ENCODE results near the gene ZNRF3. TPM values are rescaled to one million over a fixed set of nuclear protein-coding genes. Genes with fewer than 3 reads are reported as not detected.

The ZNRF3 gene
- polyA plus RNA-seq, 1 of the 3 experiments (the other 2 are of a cell fraction) = 4.2 TPM

- DNase-seq = peak; percentile 30
Observed at GRCh38 chr22:28882545-28882877, 861 bp upstream of the ZNRF3 start.

GRCh38 chr22:28883657-28883916, 215 bp downstream of the ZNRF3 start:
- H3K9ac ChIP-seq = no peak overlapping the region
- H3K4me1 ChIP-seq (ENCODE audit: control insufficient read depth in 1 of 2, insufficient read depth in 2 of 2, low read depth in 1 of 2, low read length in 1 of 2) = peaks cover 14 to 17% of the 10 kb centered on the region in 2 experiments; a peak in 3 of 4 replicates
- ChIA-PET CTCF (interaction anchor here (0.8 to 2.5 kb wide), 5 partner anchors 10 to 164 kb away, joined by 3 to 15 read pairs (median 4); no protein-coding TSS in a partner anchor), POLR2A (interaction anchor here (0.7 to 1.0 kb wide), 3 partner anchors 147 to 971 kb away, joined by 3 read pairs; no protein-coding TSS in a partner anchor)
- H3K4me2 ChIP-seq = no peak overlapping the region
- H3K27me3 ChIP-seq (ENCODE audit: insufficient read depth) = no peaks in the 10 kb centered on the region
- DNase-seq = no peak
- peaks cover 5% of the 10 kb centered on the region for H3F3A ChIP-seq (replicated peaks; ENCODE audit: insufficient read depth)
- no peaks in the 10 kb centered on the region for H3K9me3 ChIP-seq
- H2AFZ ChIP-seq (ENCODE audit: low read depth) = no peak overlapping the region
- H4K20me1 ChIP-seq (ENCODE audit: insufficient read depth) = peaks cover 40% of the 10 kb centered on the region
- peak overlapping the region in 1 of 2 experiments; percentile 63; a peak in 3 of 4 replicates for H3K4me3 ChIP-seq (ENCODE audit: low read depth in 2 of 2, low read length in 1 of 2)
- no peaks in the 10 kb centered on the region for H3K36me3 ChIP-seq (replicated peaks in 1 of 2; ENCODE audit: control insufficient read depth in 1 of 2, insufficient read depth in 2 of 2, low read length in 1 of 2)
- H3K79me2 ChIP-seq (ENCODE audit: insufficient read depth) = peaks cover 43% of the 10 kb centered on the region
- H3K27ac ChIP-seq (ENCODE audit: low read depth in 2 of 2, low read length in 1 of 2) = peak overlapping the region in 1 of 2 experiments; percentile 29; a peak in 1 of 4 replicates
- no peaks in the 10 kb centered on the region for H3K9me2 ChIP-seq
- WGBS (ENCODE audit: low lambda C conversion rate) = no CpG with 5 or more reads among the region's 48 CpGs
- TF ChIP-seq POLR2AphosphoS5 (IDR thresholded peaks at IDR 0.05; ENCODE audit: low read depth, low read length) (no peak), FOSL2 (IDR thresholded peaks at IDR 0.05; ENCODE audit: borderline replicate concordance, low read depth) (no peak), EP300 (IDR thresholded peaks at IDR 0.05; ENCODE audit: borderline replicate concordance in 1 of 2, low read depth in 1 of 2, low read length in 1 of 2) (no peak), FOXM1 (IDR thresholded peaks at IDR 0.05; ENCODE audit: low read depth) (no peak), SMC3 (IDR thresholded peaks at IDR 0.05; ENCODE audit: low read depth, low read length) (no peak), RAD21 (IDR thresholded peaks at IDR 0.05; ENCODE audit: low read length) (no peak), YY1 (IDR thresholded peaks at IDR 0.05; ENCODE audit: low read depth) (no peak), NFIC (IDR thresholded peaks at IDR 0.05; ENCODE audit: borderline replicate concordance) (no peak), CHD2 (IDR thresholded peaks at IDR 0.05; ENCODE audit: low read length, partially characterized antibody) (no peak)
- TF ChIP-seq, protein P1, sequence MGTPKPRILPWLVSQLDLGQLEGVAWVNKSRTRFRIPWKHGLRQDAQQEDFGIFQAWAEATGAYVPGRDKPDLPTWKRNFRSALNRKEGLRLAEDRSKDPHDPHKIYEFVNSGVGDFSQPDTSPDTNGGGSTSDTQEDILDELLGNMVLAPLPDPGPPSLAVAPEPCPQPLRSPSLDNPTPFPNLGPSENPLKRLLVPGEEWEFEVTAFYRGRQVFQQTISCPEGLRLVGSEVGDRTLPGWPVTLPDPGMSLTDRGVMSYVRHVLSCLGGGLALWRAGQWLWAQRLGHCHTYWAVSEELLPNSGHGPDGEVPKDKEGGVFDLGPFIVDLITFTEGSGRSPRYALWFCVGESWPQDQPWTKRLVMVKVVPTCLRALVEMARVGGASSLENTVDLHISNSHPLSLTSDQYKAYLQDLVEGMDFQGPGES (IDR thresholded peaks at IDR 0.05; ENCODE audit: low read depth, low read length) = no peak
- TF ChIP-seq, protein P2, sequence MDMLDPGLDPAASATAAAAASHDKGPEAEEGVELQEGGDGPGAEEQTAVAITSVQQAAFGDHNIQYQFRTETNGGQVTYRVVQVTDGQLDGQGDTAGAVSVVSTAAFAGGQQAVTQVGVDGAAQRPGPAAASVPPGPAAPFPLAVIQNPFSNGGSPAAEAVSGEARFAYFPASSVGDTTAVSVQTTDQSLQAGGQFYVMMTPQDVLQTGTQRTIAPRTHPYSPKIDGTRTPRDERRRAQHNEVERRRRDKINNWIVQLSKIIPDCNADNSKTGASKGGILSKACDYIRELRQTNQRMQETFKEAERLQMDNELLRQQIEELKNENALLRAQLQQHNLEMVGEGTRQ (IDR thresholded peaks at IDR 0.05; ENCODE audit: borderline replicate concordance, low read depth, low read length) = no peak

More at GRCh38 chr22:28882545-28882877, 861 bp upstream of the ZNRF3 start:
- Histone ChIP-seq H3K36me3 (replicated peaks in 1 of 2; ENCODE audit: control insufficient read depth in 1 of 2, insufficient read depth in 2 of 2, low read length in 1 of 2) (no peaks in the 10 kb centered on the region), H3K27ac (ENCODE audit: low read depth in 2 of 2, low read length in 1 of 2) (peak overlapping the region; percentile 40 to 60; a peak in 3 of 4 replicates), H3K9me3 (no peaks in the 10 kb centered on the region), H3K9me2 (no peaks in the 10 kb centered on the region), H3K79me2 (ENCODE audit: insufficient read depth) (peaks cover 33% of the 10 kb centered on the region), H3K4me1 (ENCODE audit: control insufficient read depth in 1 of 2, insufficient read depth in 2 of 2, low read depth in 1 of 2, low read length in 1 of 2) (peaks cover 14 to 17% of the 10 kb centered on the region in 2 experiments; a peak in 3 of 4 replicates), H4K20me1 (ENCODE audit: insufficient read depth) (peaks cover 32% of the 10 kb centered on the region), H2AFZ (ENCODE audit: low read depth) (peak overlapping the region; percentile 99), H3K4me3 (ENCODE audit: low read depth in 2 of 2, low read length in 1 of 2) (peak overlapping the region; percentile 60 to 86), H3F3A (replicated peaks; ENCODE audit: insufficient read depth) (peaks cover 5% of the 10 kb centered on the region), H3K27me3 (ENCODE audit: insufficient read depth) (no peaks in the 10 kb centered on the region), H3K4me2 (peak overlapping the region; percentile 84), H3K9ac (peak overlapping the region; percentile 75; the same call in 1 of the 2 replicates)
- POLR2A ChIA-PET = interaction anchor here (1.0 kb wide), 1 partner anchor 148 kb away, joined by 3 read pairs; no protein-coding TSS in a partner anchor
- CTCF ChIA-PET = interaction anchor here (0.7 to 1.3 kb wide), 6 partner anchors 9 to 282 kb away, joined by 3 to 7 read pairs (median 4); no protein-coding TSS in a partner anchor
- WGBS (ENCODE audit: low lambda C conversion rate) = 58% methylated on average over 5 of the region's 5 CpGs
- no peak for TF ChIP-seq RFX5 (IDR thresholded peaks at IDR 0.05; ENCODE audit: low read length)
- peak; percentile 78 for TF ChIP-seq MXI1 (IDR thresholded peaks at IDR 0.05; ENCODE audit: low read depth, low read length)
- TF ChIP-seq REST (IDR thresholded peaks at IDR 0.05; ENCODE audit: low read depth, low read length) = no peak

Data from SK-N-SH (cell line).